ENCODE data around the gene GATA3. TPM values are rescaled to one million over a fixed set of nuclear protein-coding genes. Genes with fewer than 3 reads are reported as not detected.

The GATA3 gene
- total and polyA plus RNA-seq, 2 experiments from 2014 or later = not detected

DNA sequence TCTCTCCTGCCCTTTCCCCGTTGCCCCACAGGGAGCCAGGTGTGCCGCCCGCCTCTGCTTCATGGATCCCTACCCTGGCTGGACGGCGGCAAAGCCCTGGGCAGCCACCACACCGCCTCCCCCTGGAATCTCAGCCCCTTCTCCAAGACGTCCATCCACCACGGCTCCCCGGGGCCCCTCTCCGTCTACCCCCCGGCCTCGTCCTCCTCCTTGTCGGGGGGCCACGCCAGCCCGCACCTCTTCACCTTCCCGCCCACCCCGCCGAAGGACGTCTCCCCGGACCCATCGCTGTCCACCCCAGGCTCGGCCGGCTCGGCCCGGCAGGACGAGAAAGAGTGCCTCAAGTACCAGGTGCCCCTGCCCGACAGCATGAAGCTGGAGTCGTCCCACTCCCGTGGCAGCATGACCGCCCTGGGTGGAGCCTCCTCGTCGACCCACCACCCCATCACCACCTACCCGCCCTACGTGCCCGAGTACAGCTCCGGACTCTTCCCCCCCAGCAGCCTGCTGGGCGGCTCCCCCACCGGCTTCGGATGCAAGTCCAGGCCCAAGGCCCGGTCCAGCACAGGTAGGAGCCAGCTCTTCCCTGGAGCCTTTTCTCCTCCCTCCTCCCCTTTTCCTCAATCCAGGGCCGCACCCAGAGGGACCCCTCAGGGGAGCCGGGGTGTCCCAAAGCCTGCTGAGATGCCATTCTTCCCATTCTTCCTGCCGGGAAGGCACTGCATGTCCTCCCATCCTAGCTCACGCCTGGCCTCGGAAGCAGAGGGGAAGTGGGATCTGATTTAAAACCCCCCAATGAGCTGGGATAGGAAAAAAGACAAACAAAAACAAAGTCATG is 4.0 kb downstream of the GATA3 start:
- no peaks in the 10 kb centered on the region for H3K9me2 ChIP-seq (ENCODE audit: insufficient read depth)
- no peak overlapping the region for H3K9ac ChIP-seq
- H3K9me3 ChIP-seq (ENCODE audit: low read depth) = no peaks in the 10 kb centered on the region
- TF ChIP-seq EZH2 (IDR thresholded peaks at IDR 0.05; ENCODE audit: insufficient read depth, poor library complexity, severe bottlenecking) (no peak), EZH2phosphoT487 (IDR thresholded peaks at IDR 0.05; ENCODE audit: insufficient read depth, low read depth) (no peak)
- in situ Hi-C loops (cut with MboI) = no loop called here
- peaks cover 80% of the 10 kb centered on the region for H3K27me3 ChIP-seq (replicated peaks; ENCODE audit: insufficient read depth)
- 55 to 68% methylated on average over 19 to 45 of the region's 45 CpGs for WGBS, 2 experiments (ENCODE audit: low coverage in 1 of 2, low lambda C conversion rate in 2 of 2, missing lambda C conversion rate in 2 of 2)
- H3K79me2 ChIP-seq (ENCODE audit: insufficient read depth) = no peaks in the 10 kb centered on the region
- H3K4me3 ChIP-seq = no peak overlapping the region
- H3K4me1 ChIP-seq (ENCODE audit: insufficient read depth) = no peaks in the 10 kb centered on the region
- H2AFZ ChIP-seq = no peak overlapping the region
- no peak overlapping the region for H3K27ac ChIP-seq
- H3K4me2 ChIP-seq (ENCODE audit: unreplicated experiment) = no peak overlapping the region
- H3K36me3 ChIP-seq (ENCODE audit: low read depth) = no peaks in the 10 kb centered on the region
- H3F3A ChIP-seq (ENCODE audit: insufficient read depth) = no peaks in the 10 kb centered on the region
- no peak for DNase-seq
- no peaks in the 10 kb centered on the region for H4K20me1 ChIP-seq (ENCODE audit: insufficient read depth)

DNA sequence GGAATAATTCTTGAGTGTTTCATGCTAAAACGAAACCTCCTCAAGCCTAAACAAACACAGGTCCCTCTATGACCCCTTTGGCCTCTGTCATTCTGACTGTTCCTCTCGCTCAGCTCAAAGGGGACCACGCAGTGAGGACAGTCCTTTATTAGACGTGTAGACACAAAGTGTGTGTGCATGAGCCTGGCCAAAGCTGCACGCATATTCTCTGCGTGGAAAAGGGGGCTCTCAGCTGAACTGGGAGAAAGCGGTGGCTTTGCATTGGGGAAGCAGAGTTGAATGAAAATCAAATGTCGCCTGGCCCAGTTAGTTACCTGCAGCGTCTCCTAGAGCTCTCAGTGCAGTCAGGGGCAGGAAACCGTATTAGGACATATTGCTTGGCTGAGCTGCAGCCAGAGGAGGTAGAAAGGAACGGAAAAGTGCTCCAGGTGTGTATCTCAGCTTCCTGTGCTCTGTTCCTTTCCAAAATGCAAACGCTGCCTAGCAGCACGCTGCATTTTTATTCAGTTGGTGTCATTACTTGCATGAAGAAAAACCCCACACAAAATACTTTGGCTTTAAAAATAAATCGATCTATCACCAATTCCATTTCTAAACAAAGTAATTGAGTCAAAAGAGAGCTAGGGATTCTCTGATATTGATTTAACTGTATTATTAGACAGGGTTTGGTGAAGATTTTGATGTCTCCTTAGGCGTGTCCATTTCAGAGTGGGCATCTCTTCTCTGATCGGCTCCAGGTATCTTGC is 4.9 kb downstream of the GATA3 start:
- H3K4me2 ChIP-seq (ENCODE audit: unreplicated experiment) = no peak overlapping the region
- in situ Hi-C loops (cut with MboI) = no loop called here
- H3K27me3 ChIP-seq (replicated peaks; ENCODE audit: insufficient read depth) = peaks cover 85% of the 10 kb centered on the region
- H3F3A ChIP-seq (ENCODE audit: insufficient read depth) = no peaks in the 10 kb centered on the region
- no peaks in the 10 kb centered on the region for H3K4me1 ChIP-seq (ENCODE audit: insufficient read depth)
- no peaks in the 10 kb centered on the region for H3K79me2 ChIP-seq (ENCODE audit: insufficient read depth)
- H4K20me1 ChIP-seq (ENCODE audit: insufficient read depth) = no peaks in the 10 kb centered on the region
- no peak overlapping the region for H3K27ac ChIP-seq
- no peaks in the 10 kb centered on the region for H3K9me2 ChIP-seq (ENCODE audit: insufficient read depth)
- no peaks in the 10 kb centered on the region for H3K36me3 ChIP-seq (ENCODE audit: low read depth)
- H2AFZ ChIP-seq = no peak overlapping the region
- H3K9ac ChIP-seq = no peak overlapping the region
- 47 to 49% methylated on average over 16 of the region's 16 CpGs for WGBS, 2 experiments (ENCODE audit: low coverage in 1 of 2, low lambda C conversion rate in 2 of 2, missing lambda C conversion rate in 2 of 2)
- H3K9me3 ChIP-seq (ENCODE audit: low read depth) = no peaks in the 10 kb centered on the region
- H3K4me3 ChIP-seq = no peak overlapping the region
- no peak for DNase-seq
- no peak for TF ChIP-seq EZH2phosphoT487 (IDR thresholded peaks at IDR 0.05; ENCODE audit: insufficient read depth, low read depth)
- TF ChIP-seq EZH2 (IDR thresholded peaks at IDR 0.05; ENCODE audit: insufficient read depth, poor library complexity, severe bottlenecking) = no peak

DNA sequence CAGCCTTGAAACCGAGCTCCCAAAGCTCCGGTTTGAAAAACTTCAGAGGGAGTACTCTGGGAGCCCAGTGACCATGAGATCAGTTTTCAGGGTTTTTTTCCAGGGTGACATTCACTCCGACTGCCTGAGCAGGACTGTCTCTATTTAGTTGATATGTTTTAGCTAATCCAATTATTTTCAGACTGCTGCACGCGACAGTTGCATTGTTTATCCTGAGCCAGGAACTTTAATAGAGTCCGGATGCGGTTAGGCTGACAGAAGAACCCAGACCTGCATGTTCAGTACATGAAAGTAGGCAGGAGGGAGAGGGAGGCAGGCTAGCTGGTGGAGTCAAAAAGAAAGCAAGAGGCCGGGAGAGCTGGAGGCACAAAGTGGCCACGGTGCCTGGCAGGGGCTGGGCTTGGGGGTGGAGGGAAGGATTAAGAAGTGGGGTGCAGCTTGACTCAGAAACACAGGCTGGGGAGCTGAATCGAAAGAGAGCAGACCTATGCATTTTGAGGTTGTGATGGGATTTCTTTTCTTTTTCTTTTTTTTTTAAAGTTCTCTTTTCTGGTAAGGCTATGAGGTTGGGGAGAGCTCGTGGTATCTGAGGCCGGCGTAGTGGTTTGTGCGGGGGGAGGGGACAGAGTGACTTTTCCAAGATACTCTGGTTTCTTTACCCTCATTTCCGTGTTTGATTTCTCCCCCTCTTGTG is 5.7 kb downstream of the GATA3 start:
- H3K27me3 ChIP-seq (replicated peaks; ENCODE audit: insufficient read depth) = peaks cover 85% of the 10 kb centered on the region

DNA sequence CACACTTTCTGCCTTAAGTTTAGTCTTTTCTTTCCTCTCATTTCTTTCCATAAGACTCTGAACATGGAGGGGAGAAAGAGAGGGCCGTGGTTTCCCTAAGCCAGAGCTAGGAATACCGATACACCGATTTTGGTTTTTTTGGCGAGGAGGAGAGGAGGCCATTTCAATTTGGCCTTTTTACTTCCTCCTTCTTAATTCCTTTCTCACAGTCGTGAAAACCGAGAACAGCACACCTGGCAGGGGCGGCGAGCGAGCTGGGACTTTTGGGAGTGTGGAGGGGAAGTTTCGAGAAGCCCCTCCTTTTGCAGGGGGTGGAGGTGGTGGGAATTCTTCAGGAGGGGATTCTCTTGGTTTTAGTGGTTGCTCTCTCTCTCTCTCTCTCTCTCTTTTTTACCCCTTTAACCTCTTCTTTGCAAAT is 6.2 kb downstream of the GATA3 start:
- Histone ChIP-seq H3K27me3 (replicated peaks; ENCODE audit: insufficient read depth) (peaks cover 79% of the 10 kb centered on the region), H3K4me3 (no peak overlapping the region), H3F3A (ENCODE audit: insufficient read depth) (no peaks in the 10 kb centered on the region), H3K27ac (no peak overlapping the region), H3K9ac (no peak overlapping the region), H3K79me2 (ENCODE audit: insufficient read depth) (no peaks in the 10 kb centered on the region), H4K20me1 (ENCODE audit: insufficient read depth) (no peaks in the 10 kb centered on the region), H3K4me1 (ENCODE audit: insufficient read depth) (no peaks in the 10 kb centered on the region), H3K9me2 (ENCODE audit: insufficient read depth) (no peaks in the 10 kb centered on the region), H3K4me2 (ENCODE audit: unreplicated experiment) (no peak overlapping the region), H3K36me3 (ENCODE audit: low read depth) (no peaks in the 10 kb centered on the region), H2AFZ (no peak overlapping the region), H3K9me3 (ENCODE audit: low read depth) (no peaks in the 10 kb centered on the region)
- DNase-seq = no peak
- no peak for TF ChIP-seq EZH2 (IDR thresholded peaks at IDR 0.05; ENCODE audit: insufficient read depth, poor library complexity, severe bottlenecking)
- no peak for TF ChIP-seq EZH2phosphoT487 (IDR thresholded peaks at IDR 0.05; ENCODE audit: insufficient read depth, low read depth)
- WGBS, 2 experiments (ENCODE audit: low coverage in 1 of 2, low lambda C conversion rate in 2 of 2, missing lambda C conversion rate in 2 of 2) = 51 to 58% methylated on average over 10 of the region's 10 CpGs
- in situ Hi-C loops (cut with MboI) = no loop called here

More for the DNA sequence above, 5.7 kb downstream of the GATA3 start:
- no peak overlapping the region for H3K4me2 ChIP-seq (ENCODE audit: unreplicated experiment)
- no peak overlapping the region for H3K9ac ChIP-seq
- 15 to 20% methylated on average over 12 to 15 of the region's 15 CpGs for WGBS, 2 experiments (ENCODE audit: low coverage in 1 of 2, low lambda C conversion rate in 2 of 2, missing lambda C conversion rate in 2 of 2)
- no peaks in the 10 kb centered on the region for H4K20me1 ChIP-seq (ENCODE audit: insufficient read depth)
- TF ChIP-seq EZH2 (IDR thresholded peaks at IDR 0.05; ENCODE audit: insufficient read depth, poor library complexity, severe bottlenecking) (peak; percentile 53), EZH2phosphoT487 (IDR thresholded peaks at IDR 0.05; ENCODE audit: insufficient read depth, low read depth) (no peak)
- no peak overlapping the region for H3K4me3 ChIP-seq
- no peak overlapping the region for H3K27ac ChIP-seq
- H2AFZ ChIP-seq = no peak overlapping the region
- DNase-seq = peak; percentile 27
- in situ Hi-C loops (cut with MboI) = no loop called here
- no peaks in the 10 kb centered on the region for H3K79me2 ChIP-seq (ENCODE audit: insufficient read depth)
- H3K9me2 ChIP-seq (ENCODE audit: insufficient read depth) = no peaks in the 10 kb centered on the region
- H3K4me1 ChIP-seq (ENCODE audit: insufficient read depth) = no peaks in the 10 kb centered on the region
- H3K9me3 ChIP-seq (ENCODE audit: low read depth) = no peaks in the 10 kb centered on the region
- no peaks in the 10 kb centered on the region for H3K36me3 ChIP-seq (ENCODE audit: low read depth)
- no peaks in the 10 kb centered on the region for H3F3A ChIP-seq (ENCODE audit: insufficient read depth)

Data from GM23248 (cell line).